Hematopoietic multipotent progenitor cell treated with erythropoietin and hydrocortisone succinate and interleukin-3 and kit ligand, for 17 days (in vitro differentiated cells): ENCODE data around the gene RIMS4.
A peak's percentile ranks its signal among the peaks of the same experiment; 100 is the strongest.

Source experiments
- DNase-seq: peaks from one replicate; pipeline ENCODE4 v3.0.0-alpha.2; 2015; ENCODE audit warnings: low spot score

RIMS4 gene

GRCh38 chr20:44742304-44743079 is 67.9 kb downstream of the RIMS4 start:
- no peak for DNase-seq

GRCh38 chr20:44739942-44740341 is 70.4 kb downstream of the RIMS4 start:
- no peak for DNase-seq

- DNase-seq = peak; percentile 26
Observed at GRCh38 chr20:44738813-44739477, 71.4 kb downstream of the RIMS4 start.

- DNase-seq = no peak
Observed at GRCh38 chr20:44737116-44737515, 73.2 kb downstream of the RIMS4 start.

- DNase-seq = no peak
Observed at GRCh38 chr20:44736170-44737021, 74.0 kb downstream of the RIMS4 start.

GRCh38 chr20:44735816-44736169 is 74.6 kb downstream of the RIMS4 start:
- DNase-seq = no peak

- no peak for DNase-seq
Observed at GRCh38 chr20:44734938-44735337, 75.4 kb downstream of the RIMS4 start.

GRCh38 chr20:44733341-44734069 is 76.8 kb downstream of the RIMS4 start:
- DNase-seq = peak; percentile 54

GRCh38 chr20:44732327-44732726 is 78.0 kb downstream of the RIMS4 start:
- no peak for DNase-seq

- DNase-seq = no peak
Observed at GRCh38 chr20:44731657-44732056, 78.7 kb downstream of the RIMS4 start.

- no peak for DNase-seq
Observed at GRCh38 chr20:44730441-44730840, 79.9 kb downstream of the RIMS4 start.

GRCh38 chr20:44728801-44729443 is 81.4 kb downstream of the RIMS4 start:
- no peak for DNase-seq

GRCh38 chr20:44727651-44728050 is 82.7 kb downstream of the RIMS4 start:
- no peak for DNase-seq

- DNase-seq = no peak
Observed at GRCh38 chr20:44727039-44727438, 83.3 kb downstream of the RIMS4 start.

GRCh38 chr20:44725837-44726236 is 84.5 kb downstream of the RIMS4 start:
- DNase-seq = no peak

GRCh38 chr20:44724423-44725091 is 85.8 kb downstream of the RIMS4 start:
- no peak for DNase-seq

GRCh38 chr20:44723798-44724362 is 86.5 kb downstream of the RIMS4 start:
- DNase-seq = no peak

GRCh38 chr20:44723391-44723790 is 87.0 kb downstream of the RIMS4 start:
- DNase-seq = no peak

GRCh38 chr20:44722990-44723389 is 87.4 kb downstream of the RIMS4 start:
- no peak for DNase-seq

- DNase-seq = no peak
Observed at GRCh38 chr20:44721785-44722054, 88.6 kb downstream of the RIMS4 start.
